ENCODE measurements around the gene IGFBP7.

Gene IGFBP7, protein sequence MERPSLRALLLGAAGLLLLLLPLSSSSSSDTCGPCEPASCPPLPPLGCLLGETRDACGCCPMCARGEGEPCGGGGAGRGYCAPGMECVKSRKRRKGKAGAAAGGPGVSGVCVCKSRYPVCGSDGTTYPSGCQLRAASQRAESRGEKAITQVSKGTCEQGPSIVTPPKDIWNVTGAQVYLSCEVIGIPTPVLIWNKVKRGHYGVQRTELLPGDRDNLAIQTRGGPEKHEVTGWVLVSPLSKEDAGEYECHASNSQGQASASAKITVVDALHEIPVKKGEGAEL

GRCh38 chr4:57109847-57110639 lies at the start of gene IGFBP7:
Gene IGFBP7, minus strand, starts transcription at chr4:57110385. Its CDS starts 34 bp downstream, at chr4:57110351.
- DNase-seq (ENCODE audit: low spot score), result peak; percentile 70
- in situ Hi-C loops (cut with MboI; ENCODE audit: low pct_unique_long_range_greater_than_20kb, low sequenced_read_pairs, unreplicated experiment), result no loop called here

DNA sequence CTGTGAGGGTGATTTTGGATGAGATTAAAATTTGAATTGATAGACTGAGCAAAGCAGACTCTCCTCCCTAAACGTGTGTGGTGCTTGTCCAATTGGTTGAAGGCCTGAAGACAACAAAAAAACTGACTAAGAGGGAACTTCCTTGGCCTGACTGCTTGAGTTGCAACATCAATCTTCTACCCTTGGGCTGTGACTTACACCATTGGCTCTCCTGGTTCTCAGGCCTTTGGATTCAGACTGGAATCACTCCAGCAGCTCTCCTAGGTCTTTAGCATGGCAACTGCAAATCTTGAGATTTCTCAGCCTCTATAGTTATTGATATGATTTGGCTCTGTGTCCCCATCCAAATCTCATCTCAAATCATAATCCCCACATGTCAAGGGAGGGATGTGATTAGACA lies 49.7 kb upstream of the IGFBP7 start:
- in situ Hi-C loops (cut with MboI; ENCODE audit: low pct_unique_long_range_greater_than_20kb, low sequenced_read_pairs, unreplicated experiment), result no loop called here
- no peak for DNase-seq (ENCODE audit: low spot score)

More at GRCh38 chr4:57109847-57110639, at the start of gene IGFBP7:
- no peak for TF ChIP-seq CTCF (IDR thresholded peaks at IDR 0.05; ENCODE audit: extremely low read depth, insufficient read depth, missing control alignments)

DNA sequence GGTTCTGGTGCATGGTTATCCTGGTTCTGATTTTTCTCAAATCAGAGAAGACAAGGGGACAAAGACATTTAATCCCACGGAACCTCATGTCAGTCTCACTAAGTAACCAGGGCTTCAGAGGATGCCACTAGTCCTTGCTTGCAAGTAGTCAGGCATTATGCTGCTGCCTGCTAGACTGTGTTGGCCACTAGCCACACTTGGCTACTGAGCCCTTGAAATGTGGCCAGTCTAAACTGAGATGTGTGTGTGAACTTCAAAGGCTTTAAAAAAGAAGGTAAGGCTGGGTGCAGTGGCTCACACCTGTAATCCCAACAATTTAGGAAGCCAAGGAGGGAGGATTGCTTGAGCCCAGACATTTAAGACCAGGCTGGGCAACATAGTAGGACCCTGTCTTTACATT lies 48.6 kb upstream of the IGFBP7 start:
- TF ChIP-seq CTCF (IDR thresholded peaks at IDR 0.05; ENCODE audit: extremely low read depth, insufficient read depth, missing control alignments), result no peak
- in situ Hi-C loops (cut with MboI; ENCODE audit: low pct_unique_long_range_greater_than_20kb, low sequenced_read_pairs, unreplicated experiment), result no loop called here

More for the DNA sequence above, 49.7 kb upstream of the IGFBP7 start:
- no peak for TF ChIP-seq CTCF (IDR thresholded peaks at IDR 0.05; ENCODE audit: extremely low read depth, insufficient read depth, missing control alignments)

DNA sequence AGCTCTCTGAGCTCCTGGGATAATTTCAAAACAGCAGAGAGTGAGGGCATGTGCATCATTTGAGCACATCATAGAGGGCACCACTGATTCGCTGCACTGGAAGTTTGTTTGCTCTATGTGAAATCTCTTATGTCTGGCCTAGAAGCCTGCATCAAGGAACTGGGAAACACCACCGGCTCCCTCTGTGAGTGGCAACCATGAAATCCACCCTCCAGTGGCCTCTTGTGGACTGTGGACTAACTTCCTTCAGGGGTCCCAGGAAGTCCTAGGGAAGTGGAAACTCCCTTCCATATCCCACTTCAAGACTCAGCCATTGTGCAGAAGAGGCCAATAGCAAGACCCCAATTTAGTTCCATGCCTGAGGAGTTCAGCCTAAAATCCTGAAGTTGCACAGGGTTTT lies 48.0 kb upstream of the IGFBP7 start:
- in situ Hi-C loops (cut with MboI; ENCODE audit: low pct_unique_long_range_greater_than_20kb, low sequenced_read_pairs, unreplicated experiment), result no loop called here
- DNase-seq (ENCODE audit: low spot score), result no peak
- TF ChIP-seq CTCF (IDR thresholded peaks at IDR 0.05; ENCODE audit: extremely low read depth, insufficient read depth, missing control alignments), result no peak

More for the DNA sequence above, 48.6 kb upstream of the IGFBP7 start:
- DNase-seq (ENCODE audit: low spot score), result no peak

DNA sequence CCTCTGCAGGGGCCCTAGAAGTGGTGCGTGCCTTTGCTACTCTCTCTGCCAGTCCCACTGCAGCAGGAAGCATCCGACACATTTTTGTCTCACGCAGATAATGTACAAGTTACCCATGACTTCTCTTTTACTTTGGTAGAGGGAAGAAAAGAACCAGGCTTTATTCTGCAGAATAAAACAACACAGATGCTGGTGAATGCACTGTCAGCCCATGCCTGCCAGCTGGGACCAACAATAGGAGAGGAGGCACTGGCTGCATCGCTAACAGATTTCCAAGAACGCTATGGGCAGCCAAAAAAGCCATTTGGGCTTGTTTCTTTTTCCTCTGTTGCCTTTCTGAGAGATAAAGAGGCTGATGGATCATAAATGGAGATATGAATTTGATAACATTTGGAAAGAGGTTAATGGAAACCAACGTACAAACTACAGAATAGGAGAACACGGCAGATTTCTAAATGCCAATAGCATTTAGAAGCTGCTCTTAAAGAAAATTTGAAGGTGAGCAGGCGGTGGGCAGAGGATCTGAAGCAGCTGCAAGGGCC lies 47.5 kb upstream of the IGFBP7 start:
- no peak for TF ChIP-seq CTCF (IDR thresholded peaks at IDR 0.05; ENCODE audit: extremely low read depth, insufficient read depth, missing control alignments)
- in situ Hi-C loops (cut with MboI; ENCODE audit: low pct_unique_long_range_greater_than_20kb, low sequenced_read_pairs, unreplicated experiment), result no loop called here
- DNase-seq (ENCODE audit: low spot score), result no peak

DNA sequence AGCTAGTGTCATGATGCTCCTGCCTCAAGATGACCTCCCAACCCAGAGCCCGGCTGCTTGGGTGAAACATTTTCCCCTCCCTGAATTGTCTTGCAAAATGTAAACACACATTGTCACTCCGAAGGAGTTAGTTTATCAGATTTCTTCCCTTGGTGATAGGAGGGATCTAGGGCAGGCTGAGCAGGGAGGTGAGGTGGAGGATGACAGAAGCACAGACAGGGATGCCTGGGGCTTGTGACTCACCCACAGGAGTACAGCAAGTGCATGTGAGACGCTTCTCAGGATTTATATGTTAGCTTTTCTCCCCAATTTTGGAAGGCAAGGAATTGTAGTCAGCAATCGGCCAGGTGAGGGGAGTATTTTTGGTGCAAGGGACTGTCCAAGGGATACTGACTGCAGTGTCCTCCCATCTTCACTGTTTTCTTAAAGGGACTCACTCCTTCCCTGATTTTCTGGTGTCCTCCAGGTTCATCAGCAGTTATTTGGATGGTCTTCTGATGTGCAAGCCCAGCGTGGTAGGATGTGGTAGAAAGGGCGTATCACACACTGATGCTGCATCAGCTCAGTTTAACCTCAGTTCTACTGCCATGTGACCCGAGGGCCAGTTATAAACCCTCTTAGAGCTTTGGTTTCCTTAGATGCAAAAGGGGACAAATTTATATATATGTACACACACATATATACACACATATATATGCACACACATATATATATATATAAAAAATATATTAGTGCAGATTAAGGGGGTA lies 46.2 kb upstream of the IGFBP7 start:
- no peak for DNase-seq (ENCODE audit: low spot score)
- in situ Hi-C loops (cut with MboI; ENCODE audit: low pct_unique_long_range_greater_than_20kb, low sequenced_read_pairs, unreplicated experiment), result no loop called here
- no peak for TF ChIP-seq CTCF (IDR thresholded peaks at IDR 0.05; ENCODE audit: extremely low read depth, insufficient read depth, missing control alignments)
